GM19193 (cell line): ENCODE measurements around the gene GNB5.

Source experiments
- POLR2A ChIP-seq: IDR thresholded peaks from 4 replicates; pipeline ENCODE4 v1.6.1; 2011; ENCODE audit not compliant: insufficient read depth, insufficient read length; ENCODE audit errors: extremely low read depth

Gene GNB5

DNA sequence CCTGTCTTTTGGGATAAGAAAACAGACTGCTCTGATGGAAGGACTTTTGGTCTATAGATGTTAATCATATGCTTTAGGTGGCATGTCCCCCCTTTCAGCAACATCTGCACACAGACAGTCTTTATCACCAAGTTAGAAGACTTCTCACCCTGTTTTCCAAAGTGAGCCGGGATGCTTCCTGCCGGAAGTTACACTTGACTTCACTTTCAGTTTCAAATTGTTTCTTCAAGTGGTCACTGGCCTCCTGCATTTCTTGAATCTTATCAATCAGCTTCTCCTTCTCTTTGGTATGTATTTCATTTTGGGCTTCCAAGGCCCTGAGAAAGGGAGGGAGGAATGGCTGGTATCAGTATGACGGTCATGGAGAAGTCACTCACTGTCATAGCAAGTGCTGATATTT lies 27.2 kb upstream of the GNB5 start:
- no peak for TF ChIP-seq POLR2A

DNA sequence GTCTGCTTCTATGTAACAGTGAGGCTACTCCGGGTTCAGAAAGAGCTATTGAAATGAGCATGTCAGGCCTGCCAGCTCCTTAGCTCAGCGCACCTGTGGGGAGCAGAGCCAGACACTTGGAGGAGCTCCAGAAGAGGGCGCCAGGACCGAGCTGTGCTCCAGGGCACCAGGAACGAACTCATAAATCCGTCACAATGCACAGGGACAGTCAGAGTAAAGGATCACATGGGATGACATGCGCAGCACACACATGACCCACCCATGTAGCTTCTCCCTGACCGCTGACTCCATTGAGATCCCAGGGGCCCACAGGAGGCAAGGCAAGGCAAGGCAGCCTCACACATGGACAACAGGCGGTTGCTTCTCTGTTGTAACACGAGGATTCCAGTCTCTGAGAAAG lies 26.0 kb upstream of the GNB5 start:
- TF ChIP-seq POLR2A, result no peak

DNA sequence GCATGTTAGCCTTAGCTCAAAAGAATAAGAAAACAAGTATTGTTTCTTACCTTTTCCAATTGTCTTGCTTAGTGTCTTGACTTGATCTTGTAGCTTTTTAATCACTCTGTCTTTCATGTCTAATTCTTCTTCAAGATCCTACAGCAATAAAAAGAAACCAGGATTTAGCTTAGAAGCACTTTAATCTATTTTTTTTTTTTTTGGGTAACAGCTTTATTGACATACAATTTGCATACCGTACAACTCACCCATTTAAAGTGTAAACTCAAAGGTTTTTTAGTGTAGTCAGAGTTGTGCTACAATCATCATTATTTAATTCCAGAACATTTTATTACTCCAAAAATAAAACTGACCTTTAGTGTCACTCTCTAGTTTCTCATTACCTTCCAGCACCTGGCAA lies 23.4 kb upstream of the GNB5 start:
- TF ChIP-seq POLR2A, result no peak

DNA sequence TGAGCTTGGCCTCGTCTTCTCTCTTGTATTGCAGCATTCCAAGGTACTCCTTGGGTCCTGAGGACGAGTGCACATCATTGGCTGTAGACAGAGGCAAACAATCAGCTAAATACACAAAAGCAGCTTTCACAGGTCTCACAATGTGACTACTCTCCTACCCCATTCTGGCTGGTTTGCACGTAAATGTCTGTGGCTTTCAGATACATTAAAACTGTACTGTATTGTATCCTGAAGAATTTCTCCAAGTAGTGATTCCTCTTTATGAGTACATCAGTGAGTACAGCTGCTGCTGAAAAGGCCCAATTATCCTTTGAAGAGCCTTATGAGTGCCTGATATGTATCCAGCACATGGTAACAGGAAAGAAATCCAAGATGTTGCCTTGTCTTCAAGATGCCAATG lies 22.0 kb upstream of the GNB5 start:
- TF ChIP-seq POLR2A, result no peak

DNA sequence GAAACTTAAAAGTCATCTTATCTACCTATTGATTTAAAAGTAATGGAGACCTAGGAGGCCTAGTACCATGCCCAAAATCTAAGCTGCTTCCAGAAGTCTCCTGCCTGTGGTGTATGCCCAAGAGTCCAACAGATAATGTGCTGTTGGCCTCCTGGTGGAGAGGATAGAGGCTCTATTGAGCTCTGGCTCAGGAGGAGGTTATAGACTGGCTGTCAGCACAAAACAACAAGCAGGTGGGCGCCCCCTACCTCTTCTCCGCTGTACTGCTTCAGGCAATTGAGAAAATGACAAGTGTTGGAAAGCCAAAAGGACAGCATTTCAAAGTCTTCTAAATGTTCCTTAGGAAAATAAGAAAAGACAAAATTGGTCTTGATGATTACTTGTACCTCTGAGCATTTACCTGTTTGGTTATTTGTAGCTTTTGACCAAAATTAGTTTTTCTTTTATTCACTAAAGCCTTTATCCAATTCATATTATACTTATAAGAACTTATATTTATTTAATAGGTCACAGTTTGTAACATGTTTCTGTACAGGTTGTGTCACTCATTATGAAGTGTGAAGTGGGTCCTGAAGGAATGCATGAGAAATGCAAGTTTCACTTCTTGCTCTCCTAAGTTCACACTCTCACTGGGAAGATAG lies 17.2 kb upstream of the GNB5 start:
- no peak for TF ChIP-seq POLR2A

DNA sequence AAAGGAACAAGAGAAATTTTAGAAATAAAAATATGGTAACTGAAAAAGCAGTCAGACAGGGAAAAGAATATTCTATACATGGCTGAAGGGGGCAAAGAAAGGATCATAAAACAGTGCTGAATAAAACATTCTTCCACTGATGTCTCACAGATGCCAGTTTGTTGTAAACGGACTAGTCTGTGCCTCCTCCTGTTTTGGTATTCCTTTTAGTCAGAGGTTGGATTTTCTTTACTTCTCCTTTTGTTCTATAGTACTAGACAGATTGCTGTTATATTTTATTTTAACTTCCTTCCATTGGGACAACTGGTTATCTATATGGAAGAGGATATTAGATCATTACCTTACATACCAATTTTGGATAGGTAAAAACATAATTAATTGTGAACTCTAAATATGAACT lies 16.0 kb upstream of the GNB5 start:
- no peak for TF ChIP-seq POLR2A

DNA sequence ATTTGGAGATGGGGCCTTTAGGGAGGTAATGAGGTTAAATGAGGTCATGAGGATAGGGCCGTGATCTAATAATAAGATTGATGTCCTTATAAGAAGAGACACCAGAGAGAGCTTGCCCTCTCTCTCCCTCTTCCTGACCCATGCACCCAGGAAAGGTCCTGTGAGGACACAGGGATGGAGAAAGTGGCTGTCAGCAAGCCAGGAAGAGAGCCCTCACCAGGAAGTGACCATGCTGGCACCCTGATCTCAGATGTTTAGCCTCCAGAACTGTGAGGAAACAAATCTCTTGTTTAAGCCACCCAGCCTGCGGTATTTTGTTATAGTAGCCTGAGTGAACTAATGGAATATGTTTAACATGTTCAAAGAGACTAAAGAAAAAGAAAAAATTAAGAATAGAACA lies 15.3 kb upstream of the GNB5 start:
- TF ChIP-seq POLR2A, result no peak

DNA sequence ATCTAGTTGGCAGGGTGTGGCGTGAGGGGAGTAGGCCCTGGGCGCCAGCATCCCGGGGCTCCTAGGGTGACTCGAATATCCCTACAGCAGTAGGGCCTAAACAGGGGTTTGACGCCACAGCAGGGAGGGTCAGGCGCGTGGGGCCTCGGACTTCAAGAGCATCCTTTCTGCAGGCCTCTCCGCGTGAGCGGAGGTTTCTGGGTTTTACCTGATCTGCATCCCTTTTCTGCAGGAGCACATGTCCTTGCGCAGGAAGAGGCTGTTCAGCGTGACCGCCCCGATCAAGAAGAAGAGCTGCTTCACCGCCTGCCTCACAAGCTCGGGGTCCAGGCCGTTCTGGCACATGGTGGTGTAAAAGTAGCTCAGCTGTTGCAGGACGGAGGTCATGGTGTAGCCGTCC lies 13.5 kb upstream of the GNB5 start:
- TF ChIP-seq POLR2A, result no peak

DNA sequence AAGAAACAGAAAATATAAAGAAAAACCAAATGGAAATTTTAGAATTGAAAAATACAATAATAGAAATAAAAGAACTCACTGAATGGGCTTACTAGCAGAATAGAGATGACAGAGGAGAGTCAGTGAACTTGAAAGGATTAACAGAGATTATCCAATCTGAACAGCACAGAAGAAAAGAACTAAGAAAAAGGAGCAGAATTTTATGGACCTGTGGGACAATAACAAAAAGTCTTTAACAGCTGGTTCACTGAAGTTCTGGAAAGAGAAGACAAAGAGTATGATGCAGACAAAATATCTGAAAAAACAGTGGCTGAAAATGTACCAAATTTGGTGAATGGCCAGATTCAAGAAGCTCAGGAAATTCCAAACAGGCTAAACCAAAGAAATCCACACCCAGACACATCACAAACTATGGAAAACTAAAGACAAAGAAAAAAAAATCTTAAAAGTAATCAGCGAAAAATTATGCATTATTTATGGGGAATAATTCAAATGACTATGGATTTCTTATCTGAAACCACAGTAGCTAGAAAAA lies 9.7 kb upstream of the GNB5 start:
- TF ChIP-seq POLR2A, result no peak

DNA sequence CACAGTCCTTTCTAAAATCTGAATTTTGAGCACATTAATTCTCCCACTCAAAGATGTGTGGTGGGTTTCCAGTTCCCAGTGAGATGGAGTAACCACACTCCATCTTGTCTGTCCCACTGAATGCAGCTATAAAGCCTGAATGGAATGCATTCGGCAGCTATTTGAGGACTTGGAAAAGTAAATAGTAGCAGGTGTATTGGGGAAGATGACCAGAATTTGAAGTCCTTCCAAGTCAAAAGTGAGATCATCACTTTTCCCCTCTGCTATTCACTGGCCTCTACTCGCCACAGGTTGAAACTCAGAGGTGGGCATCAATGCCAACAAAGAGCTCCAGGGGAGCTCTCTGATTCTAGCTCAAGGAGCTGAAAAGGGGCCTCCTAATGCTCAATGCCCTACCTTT lies 8.1 kb upstream of the GNB5 start:
- no peak for TF ChIP-seq POLR2A

DNA sequence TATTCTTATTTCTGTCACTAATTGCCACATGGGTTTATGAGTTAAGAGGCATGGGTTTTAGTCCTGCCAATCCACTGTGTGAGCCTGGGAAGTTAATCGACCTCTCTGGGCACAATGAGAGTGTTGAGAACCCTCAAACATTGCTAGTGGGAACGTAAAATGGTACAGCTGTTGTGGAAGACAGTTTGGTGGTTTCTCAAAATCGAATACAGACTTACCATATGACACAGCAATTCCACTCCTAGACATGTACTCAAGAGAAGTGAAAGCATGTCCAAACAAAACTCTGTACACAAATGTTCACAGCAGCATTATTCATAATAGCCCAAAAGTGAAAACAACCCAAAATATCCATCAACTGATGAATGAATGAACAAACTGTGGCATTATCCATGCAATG lies 5.7 kb upstream of the GNB5 start:
- TF ChIP-seq POLR2A, result no peak

DNA sequence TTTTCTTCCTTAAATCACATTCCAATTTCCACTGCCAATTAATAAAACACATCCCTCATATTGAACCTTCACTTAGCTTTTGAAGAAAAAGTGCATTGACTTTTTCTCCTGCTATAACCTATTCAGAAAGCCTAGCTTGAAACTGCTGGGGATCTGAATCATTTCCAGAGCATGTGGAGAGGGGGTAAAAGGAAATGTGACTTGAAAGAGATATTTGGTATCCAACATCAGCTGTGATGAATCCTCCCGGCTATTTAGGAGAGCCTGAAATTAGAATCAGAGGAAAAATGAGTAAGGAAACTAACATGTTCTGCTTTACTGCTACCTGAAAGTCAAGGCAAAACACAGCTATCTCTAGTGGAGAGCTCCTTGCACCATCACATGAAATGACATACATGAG lies 2.6 kb upstream of the GNB5 start:
- no peak for TF ChIP-seq POLR2A

DNA sequence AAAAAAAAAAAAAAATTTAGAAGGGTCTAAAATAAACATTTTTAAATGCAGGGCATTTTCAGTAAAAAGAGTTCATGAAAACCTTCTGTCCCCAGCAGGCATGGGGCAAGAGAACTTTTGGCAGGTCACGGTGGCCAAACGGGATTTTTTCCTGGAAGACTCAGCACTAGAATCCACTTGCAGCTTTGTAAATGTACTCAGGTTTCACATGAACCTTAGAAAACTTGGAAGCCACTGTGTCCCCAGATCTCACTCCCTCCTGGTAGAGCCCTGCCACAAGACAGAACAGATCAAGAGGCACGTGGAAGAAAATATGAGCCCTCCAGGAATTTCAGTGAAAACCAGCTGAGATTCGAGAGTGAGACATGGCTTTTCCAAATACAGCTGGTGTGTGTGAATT lies 2.1 kb upstream of the GNB5 start:
- no peak for TF ChIP-seq POLR2A

DNA sequence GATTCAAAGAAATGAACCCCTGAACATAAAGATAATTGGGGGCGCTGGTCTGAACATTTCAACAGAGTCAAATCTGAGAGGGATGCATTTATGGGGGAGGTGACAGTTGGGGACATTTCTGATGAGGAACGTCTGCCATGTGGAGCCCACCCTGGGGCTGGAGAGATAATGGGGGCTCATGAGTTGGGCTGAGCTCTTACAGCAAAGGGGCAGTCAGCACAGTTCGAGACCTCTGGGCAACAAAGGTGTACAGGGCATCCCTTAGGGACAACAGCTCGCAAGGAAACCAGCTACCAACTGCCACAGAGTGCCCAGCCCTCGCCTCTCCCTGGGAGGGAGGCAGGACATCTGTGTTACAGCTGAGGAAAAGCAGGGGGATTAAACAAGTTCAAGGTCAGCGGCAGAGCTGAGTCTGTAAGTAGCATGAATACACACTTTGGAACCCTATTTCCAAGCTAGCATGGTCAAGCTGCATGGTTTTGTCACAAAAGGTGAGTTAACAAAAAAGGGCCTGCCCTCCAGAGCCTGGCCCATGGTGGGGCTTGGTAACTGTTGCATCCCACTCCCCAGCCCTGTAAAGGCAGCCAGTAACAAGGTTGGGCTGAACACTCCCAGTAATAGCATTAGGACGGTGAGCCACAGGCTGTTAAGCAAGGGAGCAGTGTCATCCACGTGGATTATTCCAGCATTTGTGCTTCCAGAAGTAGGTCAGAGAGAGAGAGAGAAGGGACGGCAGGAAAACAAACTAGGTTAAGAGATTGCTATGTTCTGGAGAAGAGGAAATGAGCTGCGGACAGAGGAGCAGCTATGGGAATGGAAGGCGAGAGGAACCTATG lies 4.3 kb downstream of the GNB5 start:
- no peak for TF ChIP-seq POLR2A

DNA sequence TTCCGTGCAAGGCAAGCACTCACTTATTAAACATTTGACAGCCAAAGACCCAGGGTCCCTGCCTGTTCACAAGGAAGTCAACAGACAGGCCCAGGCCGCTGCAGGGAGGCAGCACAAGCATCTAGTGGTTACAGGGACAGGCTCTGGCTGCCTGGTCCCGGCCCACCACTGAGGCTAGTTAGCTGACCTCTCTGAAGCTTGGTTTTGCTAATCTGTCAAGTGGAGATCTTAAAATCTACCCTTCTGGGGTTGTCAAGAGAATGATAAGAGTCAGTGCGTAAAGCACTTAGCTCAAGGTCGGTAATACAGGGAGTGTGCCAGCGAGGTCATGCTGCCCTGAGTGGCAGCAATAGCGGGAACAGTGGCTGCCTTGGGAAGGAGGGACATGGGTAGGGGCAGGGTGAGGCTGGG lies 6.0 kb downstream of the GNB5 start:
- TF ChIP-seq POLR2A, result no peak

DNA sequence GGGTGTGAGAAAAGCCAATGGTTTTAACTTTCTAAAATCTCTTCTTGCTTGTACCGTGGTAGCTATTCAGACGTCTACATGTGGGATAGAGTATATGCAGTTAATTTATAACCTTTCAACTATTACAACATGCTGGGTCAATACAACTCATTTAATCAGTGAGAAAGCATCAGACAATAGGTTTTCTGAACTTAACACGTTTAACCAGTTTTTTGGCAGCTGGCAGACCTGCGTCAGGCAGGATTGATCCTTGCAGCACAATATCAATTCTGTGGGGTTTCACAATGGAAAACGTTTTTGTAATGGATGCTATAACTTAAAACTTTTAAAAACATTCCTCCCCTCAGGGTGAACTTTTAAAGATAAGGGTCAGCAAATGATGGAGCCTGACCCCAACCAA lies 6.5 kb downstream of the GNB5 start:
- TF ChIP-seq POLR2A, result no peak

DNA sequence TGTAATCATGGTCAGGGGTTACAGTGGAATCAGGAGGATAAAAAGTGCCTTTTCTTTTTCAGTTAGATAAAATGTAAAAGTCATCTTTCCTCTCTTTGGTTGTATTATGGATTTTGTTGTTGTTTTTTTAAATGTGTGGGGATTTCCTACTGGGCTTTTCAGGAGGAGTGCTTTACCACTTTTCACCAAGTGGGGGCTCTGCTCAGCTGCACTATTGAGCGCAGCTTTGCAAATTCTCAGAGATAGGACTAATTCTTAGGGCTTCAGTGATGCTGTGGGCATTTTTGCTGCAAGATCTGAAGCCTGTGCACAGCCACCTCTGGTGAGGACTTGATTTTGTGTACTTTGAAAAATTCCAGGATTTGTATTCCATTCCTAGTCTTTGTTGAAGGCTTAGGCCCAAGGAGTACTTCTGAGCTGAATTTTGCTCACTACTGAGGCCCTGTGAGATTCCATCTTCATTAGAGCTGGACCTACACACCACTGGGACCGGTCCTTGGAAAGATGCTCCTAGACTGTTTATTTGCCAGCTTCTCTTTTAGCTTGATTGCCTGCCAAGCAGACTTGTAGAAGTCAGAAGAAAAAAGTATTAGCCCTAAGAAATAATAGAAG lies 7.5 kb downstream of the GNB5 start:
- no peak for TF ChIP-seq POLR2A
